Ishikawa (cell line): ENCODE measurements around the gene PYGL.

Source experiments
- CEBPB ChIP-seq: IDR thresholded peaks from 2 replicates; pipeline ENCODE4 v1.6.1; 2012
- CREB1 ChIP-seq: IDR thresholded peaks from 2 replicates; pipeline ENCODE4 v1.6.1; 2012; ENCODE audit warnings: low read depth
- EP300 ChIP-seq: IDR thresholded peaks from 2 replicates; pipeline ENCODE4 v1.6.1; 2012; ENCODE audit warnings: borderline replicate concordance
- MAX ChIP-seq: IDR thresholded peaks from 2 replicates; pipeline ENCODE4 v1.6.1; 2012
- RAD21 ChIP-seq: IDR thresholded peaks from 2 replicates; pipeline ENCODE4 v1.6.1; 2012; ENCODE audit warnings: low read depth
- REST ChIP-seq: IDR thresholded peaks from 2 replicates; pipeline ENCODE4 v1.6.1; 2012; ENCODE audit warnings: low read depth, mild to moderate bottlenecking
- TAF1 ChIP-seq: IDR thresholded peaks from 2 replicates; pipeline ENCODE4 v1.6.1; 2012; ENCODE audit warnings: low read depth, mild to moderate bottlenecking
- TEAD4 ChIP-seq: IDR thresholded peaks from 2 replicates; pipeline ENCODE4 v1.6.1; 2012
- USF1 ChIP-seq: IDR thresholded peaks from 2 replicates; pipeline ENCODE4 v1.6.1; 2012

GRCh38 chr14:50943943-50944646, at the start of gene PYGL:
- TF ChIP-seq RAD21 (no peak), TAF1 (peak; percentile 51; the same call in 1 of the 2 replicates), CREB1 (no peak), REST (no peak), EP300 (0 out of 2 replicates have a peak, but pooled peaks have one; percentile 9), MAX (peak; percentile 78), CEBPB (no peak), TEAD4 (no peak), USF1 (0 out of 2 replicates have a peak, but pooled peaks have one; percentile 5)
